C4-2B (cell line): ENCODE results near the gene ALKBH8.

Source experiments
- CTCF ChIP-seq: fragments of 450-650 bp; conservative IDR thresholded peaks from 2 replicates; pipeline ENCODE4 v1.5.1; 2017; ENCODE audit warnings: mild to moderate bottlenecking
- ZFX ChIP-seq: fragments of 450-650 bp; IDR thresholded peaks from 2 replicates; pipeline ENCODE4 v1.6.1; 2017

GRCh38 chr11:107490836-107491235, 74.7 kb downstream of the ALKBH8 start:
- TF ChIP-seq CTCF = no peak
- TF ChIP-seq ZFX = no peak
